IMR-90 (cell line): ENCODE results near the gene COL18A1. TPM values are rescaled to one million over a fixed set of nuclear protein-coding genes. Genes with fewer than 3 reads are reported as not detected.

ENCODE experiments used
- ATAC-seq: fragments of 200-7000 bp; cut with Tn5 transposase; 2 replicates; pipeline ENCODE4 v1.9.1; 2020; ENCODE audit warnings: low read depth, mild to moderate bottlenecking, moderate library complexity
- BruUV-seq: library from RNA; stranded (reverse); fragments of 400-500 nt; replicated peaks from 2 replicates; lab custom pipeline; 2021; lab: Mats Ljungman, UMichigan
- CTCF ChIA-PET: fragments of 300-600 bp; formaldehyde crosslinking; extraction: SDS; loops from one replicate; lab custom pipeline; 2021; ENCODE audit warnings: antibody characterized with exemption; lab: Yijun Ruan, JAX
- POLR2A ChIA-PET: fragments of 300-600 bp; sonication (Branson Sonifier 250); formaldehyde crosslinking; loops from one replicate; lab custom pipeline; 2022; ENCODE audit warnings: antibody characterized with exemption; ENCODE audit not compliant: unreplicated experiment; lab: Charles Lee
- DNase-seq: peaks from one replicate; pipeline ENCODE4 v3.0.0; 2013
- H2AFZ ChIP-seq: replicated peaks from 2 replicates; pipeline ENCODE3; 2013; ENCODE audit warnings: low read length, mild to moderate bottlenecking; ENCODE audit not compliant: poor library complexity
- H2AK5ac ChIP-seq: 2 replicates; pipeline ENCODE4 v1.6.1; 2013; ENCODE audit warnings: low read depth, low read length, inconsistent platforms
- H2AK9ac ChIP-seq: replicated peaks from 2 replicates; pipeline ENCODE3; 2013; ENCODE audit warnings: mild to moderate bottlenecking, low read depth, low read length, moderate library complexity; ENCODE audit not compliant: poor library complexity
- H2BK120ac ChIP-seq: 2 replicates; pipeline ENCODE4 v1.6.1; 2013; ENCODE audit warnings: low read depth, low read length, inconsistent platforms
- H2BK15ac ChIP-seq: 3 replicates; pipeline ENCODE4 v1.6.1; 2013; ENCODE audit warnings: low read depth, low read length, inconsistent platforms
- H2BK20ac ChIP-seq: 2 replicates; pipeline ENCODE4 v1.6.1; 2013; ENCODE audit warnings: low read depth, mild to moderate bottlenecking, inconsistent platforms, low read length, moderate library complexity
- H2BK5ac ChIP-seq: 2 replicates; pipeline ENCODE4 v1.6.1; 2013; ENCODE audit warnings: mild to moderate bottlenecking, low read depth, low read length, inconsistent platforms; ENCODE audit not compliant: poor library complexity, severe bottlenecking
- H3K14ac ChIP-seq: replicated peaks from 2 replicates; pipeline ENCODE4 v1.6.1; 2013; ENCODE audit warnings: low read depth, low read length, inconsistent platforms
- H3K18ac ChIP-seq: 2 replicates; pipeline ENCODE4 v1.6.1; 2013; ENCODE audit warnings: low read depth, low read length, control low read depth
- H3K23ac ChIP-seq: 2 replicates; pipeline ENCODE4 v1.6.1; 2013; ENCODE audit warnings: low read depth, low read length, inconsistent platforms
- H3K27ac ChIP-seq: 2 replicates; pipeline ENCODE4 v1.5.1; 2013; ENCODE audit warnings: mild to moderate bottlenecking, control low read depth, low read length; ENCODE audit not compliant: insufficient read depth
- H3K27me3 ChIP-seq: 2 replicates; pipeline ENCODE4 v1.6.1; 2013; ENCODE audit warnings: low read length; ENCODE audit not compliant: control insufficient read depth, insufficient read depth
- H3K36me3 ChIP-seq: 2 replicates; pipeline ENCODE4 v1.6.1; 2013; ENCODE audit warnings: low read length, mixed read lengths; ENCODE audit not compliant: control insufficient read depth, insufficient read depth
- H3K4ac ChIP-seq: 2 replicates; pipeline ENCODE4 v1.6.1; 2013; ENCODE audit warnings: low read depth, low read length, inconsistent platforms
- H3K4me1 ChIP-seq: 2 replicates; pipeline ENCODE4 v1.6.1; 2013; ENCODE audit warnings: low read length, mixed read lengths; ENCODE audit not compliant: control insufficient read depth, insufficient read depth
- H3K4me2 ChIP-seq: 2 replicates; pipeline ENCODE4 v1.6.1; 2013; ENCODE audit warnings: low read depth, mild to moderate bottlenecking, control low read depth, low read length, moderate library complexity
- H3K4me3 ChIP-seq: 2 replicates; pipeline ENCODE4 v1.5.1; 2013; ENCODE audit warnings: low read depth, mild to moderate bottlenecking, control low read depth, low read length, moderate library complexity; ENCODE audit not compliant: insufficient read depth
- H3K56ac ChIP-seq: 2 replicates; pipeline ENCODE4 v1.6.1; 2013; ENCODE audit warnings: low read length, inconsistent platforms; ENCODE audit not compliant: insufficient read depth; ENCODE audit errors: extremely low read depth
- H3K79me1 ChIP-seq, 2 experiments: 2 replicates each; pipeline ENCODE4 v1.6.1; 2013; ENCODE audit warnings: low read length in 2 of 2, inconsistent platforms in 1 of 2, low read depth in 1 of 2
- H3K9ac ChIP-seq: 2 replicates; pipeline ENCODE4 v1.6.1; 2013; ENCODE audit warnings: low read depth, low read length, control low read depth
- H3K9me1 ChIP-seq: 2 replicates; pipeline ENCODE4 v1.6.1; 2013; ENCODE audit warnings: low read length, inconsistent platforms; ENCODE audit not compliant: insufficient read depth
- H3K9me3 ChIP-seq: 2 replicates; pipeline ENCODE4 v1.6.1; 2013; ENCODE audit warnings: low read length; ENCODE audit not compliant: control insufficient read depth, insufficient read depth
- H4K20me1 ChIP-seq: 2 replicates; pipeline ENCODE4 v1.6.1; 2013; ENCODE audit warnings: low read length, inconsistent platforms; ENCODE audit not compliant: insufficient read depth
- H4K5ac ChIP-seq: 2 replicates; pipeline ENCODE4 v1.6.1; 2013; ENCODE audit warnings: mild to moderate bottlenecking, low read depth, low read length, control low read depth
- H4K8ac ChIP-seq, 2 experiments: 2 replicates each; pipeline ENCODE4 v1.6.1; 2013; ENCODE audit warnings: low read depth in 2 of 2, low read length in 2 of 2, control low read depth in 1 of 2, inconsistent platforms in 1 of 2
- H4K91ac ChIP-seq: 2 replicates; pipeline ENCODE4 v1.6.1; 2013; ENCODE audit warnings: low read depth, low read length, inconsistent platforms; ENCODE audit not compliant: insufficient read depth
- CTCF ChIP-seq: conservative IDR thresholded peaks from 2 replicates; pipeline ENCODE4 v1.5.1; 2012; ENCODE audit warnings: mild to moderate bottlenecking, low read depth, low read length, improper control_type of control experiment
- POLR2A ChIP-seq: IDR thresholded peaks from 2 replicates; pipeline ENCODE4 v1.6.1; 2012; ENCODE audit warnings: mild to moderate bottlenecking, low read depth, low read length
- RAD21 ChIP-seq: IDR thresholded peaks from 2 replicates; pipeline ENCODE4 v1.6.1; 2012; ENCODE audit warnings: low read length, improper control_type of control experiment
- WGBS, 2 experiments: methylation state at CpG; one replicate each; pipeline versions ENCODE4 v1.1.5 to v1.1.7; 2013; ENCODE audit warnings: missing lambda C conversion rate in 2 of 2; ENCODE audit not compliant: insufficient read length in 1 of 2; ENCODE audit errors: extremely low coverage in 2 of 2; 5-methylcytosine and 5-hydroxymethylcytosine counted together
- dilution Hi-C: fragments of 300-500 bp; cut with HindIII; formaldehyde crosslinking; loops from one replicate; pipeline ENCODE4 v1.14.3; 2018; ENCODE audit warnings: low sequenced_read_pairs; ENCODE audit not compliant: unreplicated experiment
- in situ Hi-C: fragments of 300-500 bp; cut with MboI; formaldehyde crosslinking; loops from 3 replicates; pipeline ENCODE4 v1.14.3; 2019; ENCODE audit warnings: low sequenced_read_pairs, inconsistent platforms, mixed read lengths
- intact Hi-C: fragments of 100-400 bp; cut with micrococcal nuclease; formaldehyde crosslinking; loops from 2 replicates; pipeline ENCODE4 v1.10.0; 2022
- polyA plus RNA-seq, 3 experiments: library from polyadenylated mRNA; depleted of rRNA; stranded (reverse); fragments of >200 nt; gene quantifications; 2 replicates each; pipeline ENCODE4 v1.2.3, GENCODE V29; 2012; ENCODE audit warnings: low replicate concordance in 1 of 3
- total RNA-seq: library from RNA; depleted of rRNA; stranded (reverse); fragments of >200 nt; gene quantifications from 2 replicates; pipeline ENCODE4 v1.2.3, GENCODE V29; 2012
- TF ChIP-seq, protein P1 (sequence below): fragments of 150-350 bp; IDR thresholded peaks from 2 replicates; pipeline ENCODE4 v1.6.1; 2017; ENCODE audit warnings: mild to moderate bottlenecking, antibody characterized with exemption, low read length, low read depth

The COL18A1 gene
- total and polyA plus RNA-seq, 2 of the 4 experiments (the other 2 are of a cell fraction): 4.3 to 46.7 TPM

- 78% methylated on average over 2 of the region's 17 CpGs; no CpG with 5 or more reads in 1 of the 2 experiments for WGBS, 2 experiments
- POLR2A ChIA-PET: interaction anchor here (0.5 to 0.6 kb wide), 2 partner anchors 119 to 258 kb away, joined by 3 to 4 read pairs; partner anchors contain the start of gene POFUT2
- no TSS peak for BruUV-seq
- in situ Hi-C loops: no loop called here
- Histone ChIP-seq H4K91ac (no peak overlapping the region), H3K4me2 (peak overlapping the region; percentile 98; the same call in 1 of the 2 replicates), H3K4me1 (peaks cover 25% of the 10 kb centered on the region), H3K4me3 (peak overlapping the region; percentile 92), H3K27me3 (peaks cover 1% of the 10 kb centered on the region; the same call in 1 of the 2 replicates), H3K14ac (peak overlapping the region; percentile 35), H2BK5ac (no peak overlapping the region), H3K9ac (no peak overlapping the region), H3K18ac (no peak overlapping the region), H3K4ac (peak overlapping the region; percentile 48; the same call in 1 of the 2 replicates), H2AK9ac (peak overlapping the region; percentile 5), H2BK120ac (no peak overlapping the region), H4K20me1 (peaks cover 60% of the 10 kb centered on the region), H4K5ac (no peak overlapping the region), H3K56ac (no peak overlapping the region), H2AFZ (no peak overlapping the region), H3K9me3 (peaks cover 2% of the 10 kb centered on the region), H2BK15ac (no peak overlapping the region), H2BK20ac (no peak overlapping the region), H4K8ac (peak overlapping the region in 1 of 2 experiments; percentile 29; a peak in 1 of 4 replicates), H3K79me1 (peaks cover 23 to 55% of the 10 kb centered on the region in 2 experiments), H3K36me3 (peaks cover 2% of the 10 kb centered on the region), H2AK5ac (peak overlapping the region; percentile 48; the same call in 1 of the 2 replicates), H3K23ac (peak overlapping the region; percentile 16; the same call in 1 of the 2 replicates), H3K27ac (no peak overlapping the region), H3K9me1 (peaks cover 11% of the 10 kb centered on the region)
- intact Hi-C loops: no loop called here
- dilution Hi-C loops: no loop called here
- TF ChIP-seq RAD21 (no peak), POLR2A (0 out of 2 replicates have a peak, but pooled peaks have one; percentile 7), CTCF (0 out of 2 replicates have a peak, but pooled peaks have one; percentile 7)
- TF ChIP-seq, protein P1, sequence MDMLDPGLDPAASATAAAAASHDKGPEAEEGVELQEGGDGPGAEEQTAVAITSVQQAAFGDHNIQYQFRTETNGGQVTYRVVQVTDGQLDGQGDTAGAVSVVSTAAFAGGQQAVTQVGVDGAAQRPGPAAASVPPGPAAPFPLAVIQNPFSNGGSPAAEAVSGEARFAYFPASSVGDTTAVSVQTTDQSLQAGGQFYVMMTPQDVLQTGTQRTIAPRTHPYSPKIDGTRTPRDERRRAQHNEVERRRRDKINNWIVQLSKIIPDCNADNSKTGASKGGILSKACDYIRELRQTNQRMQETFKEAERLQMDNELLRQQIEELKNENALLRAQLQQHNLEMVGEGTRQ: no peak
- CTCF ChIA-PET: interaction anchor here (1.0 kb wide), 1 partner anchor 98 kb away, joined by 3 read pairs; no protein-coding TSS in a partner anchor
- ATAC-seq (no peak), DNase-seq (no peak)
Measured at GRCh38 chr21:45406801-45407628, 2.0 kb downstream of the COL18A1 start.
